ENCODE data around the gene ISG15.

ISG15 gene

GRCh38 chr1:997993-998744, 15.1 kb upstream of the ISG15 start:
- Histone ChIP-seq H2BK15ac (ENCODE audit: low read depth, poor library complexity, severe bottlenecking) (peak overlapping the region; percentile 74), H4K91ac (ENCODE audit: low read length) (peak overlapping the region; percentile 2), H4K8ac (ENCODE audit: low read length) (peak overlapping the region; percentile 29), H2AFZ (ENCODE audit: low read depth, low read length) (no peak overlapping the region), H2BK12ac (ENCODE audit: low read length in 2 of 2) (peak overlapping the region in 1 of 2 experiments; percentile 71), H3K4me2 (ENCODE audit: low read length, poor library complexity, severe bottlenecking) (peak overlapping the region; percentile 45), H3K36me3 (ENCODE audit: control insufficient read depth in 1 of 2, insufficient read depth in 2 of 2, low read depth in 1 of 2, low read length in 2 of 2) (peaks cover 0 to 7% of the 10 kb centered on the region in 2 experiments), H3K9ac (ENCODE audit: low read length) (no peak overlapping the region), H3K27ac (ENCODE audit: low read length, poor library complexity, severe bottlenecking) (no peak overlapping the region), H2AK5ac (ENCODE audit: low read length, severe bottlenecking) (no peak overlapping the region), H3K9me3 (ENCODE audit: control insufficient read depth, low read length) (no peaks in the 10 kb centered on the region), H3K23ac (ENCODE audit: low read length in 2 of 2) (peak overlapping the region in 1 of 2 experiments; percentile 96), H3K4ac (ENCODE audit: low read depth in 1 of 2, low read length in 2 of 2) (peak overlapping the region in 1 of 2 experiments; percentile 12), H3K14ac (ENCODE audit: low read length in 2 of 2) (peak overlapping the region in 1 of 2 experiments; percentile 77), H3K4me1 (ENCODE audit: control insufficient read depth, insufficient read depth, low read depth, low read length) (peaks cover 40% of the 10 kb centered on the region), H3K4me3 (ENCODE audit: insufficient read depth in 1 of 2, low read depth in 1 of 2, low read length in 2 of 2) (no peak overlapping the region), H3K79me1 (replicated peaks; ENCODE audit: low read length, poor library complexity, severe bottlenecking) (peaks cover 4% of the 10 kb centered on the region), H3K18ac (ENCODE audit: low read depth in 1 of 2, low read length in 2 of 2) (peak overlapping the region; percentile 14 to 72), H2BK120ac (ENCODE audit: low read depth, low read length) (no peak overlapping the region), H2BK5ac (ENCODE audit: low read depth, low read length, poor library complexity, severe bottlenecking) (no peak overlapping the region), H3K27me3 (ENCODE audit: control insufficient read depth in 1 of 2, insufficient read depth in 1 of 2, low read length in 2 of 2) (peaks cover 16 to 71% of the 10 kb centered on the region in 2 experiments)
- DNase-seq, result no peak
- WGBS, result 21% methylated on average over 52 of the region's 75 CpGs

GRCh38 chr1:998745-998994, 14.6 kb upstream of the ISG15 start:
- Histone ChIP-seq H3K9ac (ENCODE audit: low read length) (no peak overlapping the region), H2BK12ac (ENCODE audit: low read length in 2 of 2) (no peak overlapping the region), H2BK15ac (ENCODE audit: low read depth, poor library complexity, severe bottlenecking) (peak overlapping the region; percentile 52), H3K4me3 (ENCODE audit: insufficient read depth in 1 of 2, low read depth in 1 of 2, low read length in 2 of 2) (peak overlapping the region in 1 of 2 experiments; percentile 49), H3K4me2 (ENCODE audit: low read length, poor library complexity, severe bottlenecking) (peak overlapping the region; percentile 99), H2BK5ac (ENCODE audit: low read depth, low read length, poor library complexity, severe bottlenecking) (no peak overlapping the region), H3K36me3 (ENCODE audit: control insufficient read depth in 1 of 2, insufficient read depth in 2 of 2, low read depth in 1 of 2, low read length in 2 of 2) (peaks cover 0 to 11% of the 10 kb centered on the region in 2 experiments), H4K8ac (ENCODE audit: low read length) (no peak overlapping the region), H2BK120ac (ENCODE audit: low read depth, low read length) (no peak overlapping the region), H3K27ac (ENCODE audit: low read length, poor library complexity, severe bottlenecking) (no peak overlapping the region), H4K91ac (ENCODE audit: low read length) (no peak overlapping the region), H2AK5ac (ENCODE audit: low read length, severe bottlenecking) (no peak overlapping the region), H3K14ac (ENCODE audit: low read length in 2 of 2) (no peak overlapping the region), H3K79me1 (replicated peaks; ENCODE audit: low read length, poor library complexity, severe bottlenecking) (peaks cover 4% of the 10 kb centered on the region), H2AFZ (ENCODE audit: low read depth, low read length) (no peak overlapping the region), H3K4me1 (ENCODE audit: control insufficient read depth, insufficient read depth, low read depth, low read length) (peaks cover 40% of the 10 kb centered on the region), H3K9me3 (ENCODE audit: control insufficient read depth, low read length) (no peaks in the 10 kb centered on the region), H3K18ac (ENCODE audit: low read depth in 1 of 2, low read length in 2 of 2) (peak overlapping the region; percentile 21 to 44), H3K4ac (ENCODE audit: low read depth in 1 of 2, low read length in 2 of 2) (no peak overlapping the region), H3K23ac (ENCODE audit: low read length in 2 of 2) (no peak overlapping the region), H3K27me3 (ENCODE audit: control insufficient read depth in 1 of 2, insufficient read depth in 1 of 2, low read length in 2 of 2) (peaks cover 16 to 76% of the 10 kb centered on the region in 2 experiments)
- WGBS, result 0% methylated on average over 8 of the region's 27 CpGs
- no peak for DNase-seq

- Histone ChIP-seq H4K91ac (ENCODE audit: low read length) (peak overlapping the region; percentile 67), H3K23ac (ENCODE audit: low read length in 2 of 2) (peak overlapping the region in 1 of 2 experiments; percentile 100), H3K36me3 (ENCODE audit: control insufficient read depth in 1 of 2, insufficient read depth in 2 of 2, low read depth in 1 of 2, low read length in 2 of 2) (peaks cover 0 to 11% of the 10 kb centered on the region in 2 experiments), H2BK12ac (ENCODE audit: low read length in 2 of 2) (peak overlapping the region in 1 of 2 experiments; percentile 10), H3K4me2 (ENCODE audit: low read length, poor library complexity, severe bottlenecking) (peak overlapping the region; percentile 99), H2AFZ (ENCODE audit: low read depth, low read length) (peak overlapping the region; percentile 56), H3K4me3 (ENCODE audit: insufficient read depth in 1 of 2, low read depth in 1 of 2, low read length in 2 of 2) (peak overlapping the region in 1 of 2 experiments; percentile 49), H3K4me1 (ENCODE audit: control insufficient read depth, insufficient read depth, low read depth, low read length) (peaks cover 42% of the 10 kb centered on the region), H3K9me3 (ENCODE audit: control insufficient read depth, low read length) (no peaks in the 10 kb centered on the region), H3K27ac (ENCODE audit: low read length, poor library complexity, severe bottlenecking) (no peak overlapping the region), H3K18ac (ENCODE audit: low read depth in 1 of 2, low read length in 2 of 2) (peak overlapping the region; percentile 52 to 81), H2BK120ac (ENCODE audit: low read depth, low read length) (peak overlapping the region; percentile 59), H3K79me1 (replicated peaks; ENCODE audit: low read length, poor library complexity, severe bottlenecking) (peaks cover 4% of the 10 kb centered on the region), H3K27me3 (ENCODE audit: control insufficient read depth in 1 of 2, insufficient read depth in 1 of 2, low read length in 2 of 2) (peaks cover 16 to 81% of the 10 kb centered on the region in 2 experiments), H3K9ac (ENCODE audit: low read length) (no peak overlapping the region), H3K4ac (ENCODE audit: low read depth in 1 of 2, low read length in 2 of 2) (peak overlapping the region in 1 of 2 experiments; percentile 85), H3K14ac (ENCODE audit: low read length in 2 of 2) (peak overlapping the region in 1 of 2 experiments; percentile 83), H4K8ac (ENCODE audit: low read length) (peak overlapping the region; percentile 3), H2BK15ac (ENCODE audit: low read depth, poor library complexity, severe bottlenecking) (peak overlapping the region; percentile 52), H2BK5ac (ENCODE audit: low read depth, low read length, poor library complexity, severe bottlenecking) (no peak overlapping the region), H2AK5ac (ENCODE audit: low read length, severe bottlenecking) (no peak overlapping the region)
- WGBS, result under 1% methylated on average over 64 of the region's 86 CpGs
- peak; percentile 49 for DNase-seq
Measured at GRCh38 chr1:998995-999724, 14.1 kb upstream of the ISG15 start.
